ENCODE measurements around the gene STK39.

The STK39 gene

GRCh38 chr2:167944825-167945659 is 302.4 kb downstream of the STK39 start:
- DNase-seq: no peak
- H3K9me3 ChIP-seq: no peaks in the 10 kb centered on the region
- H3K27me3 ChIP-seq: no peaks in the 10 kb centered on the region
- TF ChIP-seq CTCF (IDR thresholded peaks at IDR 0.05): no peak
- intact Hi-C loops (cut with DNase I; ENCODE audit: low total_unique reads): no loop called here
- H3K4me3 ChIP-seq: no peak overlapping the region
- H3K27ac ChIP-seq: no peak overlapping the region
- no peaks in the 10 kb centered on the region for H3K36me3 ChIP-seq
- H3K4me1 ChIP-seq: no peaks in the 10 kb centered on the region

- Histone ChIP-seq H3K27me3 (no peaks in the 10 kb centered on the region), H3K4me3 (no peak overlapping the region), H3K9me3 (no peaks in the 10 kb centered on the region), H3K36me3 (no peaks in the 10 kb centered on the region), H3K27ac (no peak overlapping the region), H3K4me1 (no peaks in the 10 kb centered on the region)
- intact Hi-C loops (cut with DNase I; ENCODE audit: low total_unique reads): no loop called here
- TF ChIP-seq CTCF (IDR thresholded peaks at IDR 0.05): no peak
- no peak for DNase-seq
Measured at GRCh38 chr2:167943897-167944296, 303.5 kb downstream of the STK39 start.

GRCh38 chr2:167943368-167943767 is 304.0 kb downstream of the STK39 start:
- Histone ChIP-seq H3K27ac (no peak overlapping the region), H3K4me3 (no peak overlapping the region), H3K27me3 (no peaks in the 10 kb centered on the region), H3K36me3 (no peaks in the 10 kb centered on the region), H3K9me3 (no peaks in the 10 kb centered on the region), H3K4me1 (no peaks in the 10 kb centered on the region)
- no peak for DNase-seq
- intact Hi-C loops (cut with DNase I; ENCODE audit: low total_unique reads): no loop called here
- no peak for TF ChIP-seq CTCF (IDR thresholded peaks at IDR 0.05)

GRCh38 chr2:167942366-167943081 is 304.9 kb downstream of the STK39 start:
- TF ChIP-seq CTCF (IDR thresholded peaks at IDR 0.05): no peak
- Histone ChIP-seq H3K4me1 (no peaks in the 10 kb centered on the region), H3K27me3 (no peaks in the 10 kb centered on the region), H3K36me3 (no peaks in the 10 kb centered on the region), H3K4me3 (no peak overlapping the region), H3K27ac (no peak overlapping the region), H3K9me3 (no peaks in the 10 kb centered on the region)
- no peak for DNase-seq
- intact Hi-C loops (cut with DNase I; ENCODE audit: low total_unique reads): no loop called here

- H3K4me3 ChIP-seq: no peak overlapping the region
- H3K27ac ChIP-seq: no peak overlapping the region
- intact Hi-C loops (cut with DNase I; ENCODE audit: low total_unique reads): no loop called here
- no peaks in the 10 kb centered on the region for H3K9me3 ChIP-seq
- no peaks in the 10 kb centered on the region for H3K4me1 ChIP-seq
- no peak for TF ChIP-seq CTCF (IDR thresholded peaks at IDR 0.05)
- H3K36me3 ChIP-seq: no peaks in the 10 kb centered on the region
- DNase-seq: no peak
- no peaks in the 10 kb centered on the region for H3K27me3 ChIP-seq
Measured at GRCh38 chr2:167941604-167942003, 305.8 kb downstream of the STK39 start.
